GM18870 (cell line): ENCODE results near the gene NFKBIE.

Experiments used
- ATAC-seq: cut with Tn5 transposase; IDR thresholded peaks from one replicate; pipeline ENCODE4 v1.9.1; 2021; ENCODE audit warnings: moderate library complexity; ENCODE audit not compliant: unreplicated experiment

Gene NFKBIE

GRCh38 chr6:44260451-44261297 is 4.7 kb downstream of the NFKBIE start:
- ATAC-seq = no peak

- ATAC-seq = no peak
Measured at GRCh38 chr6:44260011-44260410, 5.3 kb downstream of the NFKBIE start.

- ATAC-seq = no peak
Measured at GRCh38 chr6:44258921-44259320, 6.4 kb downstream of the NFKBIE start.

- ATAC-seq = no peak
Measured at GRCh38 chr6:44258325-44258863, 7.0 kb downstream of the NFKBIE start.

GRCh38 chr6:44257753-44258324 is 7.5 kb downstream of the NFKBIE start:
- no peak for ATAC-seq

GRCh38 chr6:44257025-44257752 is 8.2 kb downstream of the NFKBIE start, which contains the start of gene SLC35B2:
SLC35B2 (minus strand) TSS chr6:44257528; CDS start chr6:44257410, 118 bp downstream.
- no peak for ATAC-seq

- no peak for ATAC-seq
Measured at GRCh38 chr6:44256775-44257024, 8.7 kb downstream of the NFKBIE start.

GRCh38 chr6:44255871-44256774 is 9.2 kb downstream of the NFKBIE start:
- no peak for ATAC-seq

GRCh38 chr6:44255105-44255808 is 10.1 kb downstream of the NFKBIE start:
- ATAC-seq = no peak

GRCh38 chr6:44254191-44255104 is 10.9 kb downstream of the NFKBIE start:
- no peak for ATAC-seq

GRCh38 chr6:44253307-44254101 is 11.8 kb downstream of the NFKBIE start:
- no peak for ATAC-seq

GRCh38 chr6:44251576-44252524 is 13.5 kb downstream of the NFKBIE start:
- no peak for ATAC-seq

GRCh38 chr6:44250718-44251123 is 14.6 kb downstream of the NFKBIE start:
- ATAC-seq = no peak

- no peak for ATAC-seq
Measured at GRCh38 chr6:44250067-44250717, 15.2 kb downstream of the NFKBIE start.

GRCh38 chr6:44249082-44249748 is 16.1 kb downstream of the NFKBIE start:
- no peak for ATAC-seq

- ATAC-seq = no peak
Measured at GRCh38 chr6:44248579-44248978, 16.8 kb downstream of the NFKBIE start.
